ENCODE data around the gene TMEM222. TPM values are rescaled to one million over a fixed set of nuclear protein-coding genes. Genes with fewer than 3 reads are reported as not detected.
A peak's percentile ranks its signal among the peaks of the same experiment; 100 is the strongest.

The TMEM222 gene
- total RNA-seq, 1 experiment from 2014 or later: 28.7 TPM

DNA sequence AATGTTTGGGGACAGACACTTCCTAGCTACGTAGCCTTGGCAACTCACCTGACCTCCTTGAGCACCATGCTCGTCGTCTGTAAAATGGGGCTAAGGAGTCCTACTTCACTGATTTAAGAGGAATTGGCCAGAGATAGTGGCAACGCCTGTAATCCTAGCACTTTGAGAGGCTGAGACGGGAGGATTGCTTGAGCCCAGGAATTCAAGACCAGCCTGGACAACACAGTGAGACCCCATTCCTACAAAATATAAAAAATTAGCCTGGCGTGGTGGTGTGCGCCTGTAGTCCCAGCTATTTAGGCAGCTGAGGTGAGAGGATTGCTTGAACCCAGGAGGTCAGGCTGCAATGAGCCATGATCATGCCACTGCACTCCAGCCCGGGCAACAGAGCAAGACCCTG lies 24.4 kb downstream of the TMEM222 start:
- H3K36me3 Mint-ChIP-seq: peaks cover 9% of the 10 kb centered on the region; the same call in 1 of the 2 replicates
- ATAC-seq (no peak), DNase-seq (ENCODE audit: low spot score) (no peak)
- POLR2A ChIA-PET: no interaction called here
- no peak overlapping the region for H3K27ac Mint-ChIP-seq
- no peak overlapping the region for H3K4me3 Mint-ChIP-seq
- TF ChIP-seq ZNF263 (CRISPR knock-in tag; IDR thresholded peaks at IDR 0.05; ENCODE audit: low read depth) (no peak), MAX (CRISPR knock-in tag; IDR thresholded peaks at IDR 0.05) (no peak), ZNF671 (CRISPR knock-in tag; IDR thresholded peaks at IDR 0.05) (no peak), ZNF121 (CRISPR knock-in tag; IDR thresholded peaks at IDR 0.05) (peak; percentile 74; the same call in 1 of the 2 replicates), ESRRA (CRISPR knock-in tag; IDR thresholded peaks at IDR 0.05; ENCODE audit: borderline replicate concordance) (no peak), CREM (CRISPR knock-in tag; IDR thresholded peaks at IDR 0.05) (no peak)
- TF ChIP-seq, protein P1, sequence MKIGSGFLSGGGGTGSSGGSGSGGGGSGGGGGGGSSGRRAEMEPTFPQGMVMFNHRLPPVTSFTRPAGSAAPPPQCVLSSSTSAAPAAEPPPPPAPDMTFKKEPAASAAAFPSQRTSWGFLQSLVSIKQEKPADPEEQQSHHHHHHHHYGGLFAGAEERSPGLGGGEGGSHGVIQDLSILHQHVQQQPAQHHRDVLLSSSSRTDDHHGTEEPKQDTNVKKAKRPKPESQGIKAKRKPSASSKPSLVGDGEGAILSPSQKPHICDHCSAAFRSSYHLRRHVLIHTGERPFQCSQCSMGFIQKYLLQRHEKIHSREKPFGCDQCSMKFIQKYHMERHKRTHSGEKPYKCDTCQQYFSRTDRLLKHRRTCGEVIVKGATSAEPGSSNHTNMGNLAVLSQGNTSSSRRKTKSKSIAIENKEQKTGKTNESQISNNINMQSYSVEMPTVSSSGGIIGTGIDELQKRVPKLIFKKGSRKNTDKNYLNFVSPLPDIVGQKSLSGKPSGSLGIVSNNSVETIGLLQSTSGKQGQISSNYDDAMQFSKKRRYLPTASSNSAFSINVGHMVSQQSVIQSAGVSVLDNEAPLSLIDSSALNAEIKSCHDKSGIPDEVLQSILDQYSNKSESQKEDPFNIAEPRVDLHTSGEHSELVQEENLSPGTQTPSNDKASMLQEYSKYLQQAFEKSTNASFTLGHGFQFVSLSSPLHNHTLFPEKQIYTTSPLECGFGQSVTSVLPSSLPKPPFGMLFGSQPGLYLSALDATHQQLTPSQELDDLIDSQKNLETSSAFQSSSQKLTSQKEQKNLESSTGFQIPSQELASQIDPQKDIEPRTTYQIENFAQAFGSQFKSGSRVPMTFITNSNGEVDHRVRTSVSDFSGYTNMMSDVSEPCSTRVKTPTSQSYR (CRISPR knock-in tag; IDR thresholded peaks at IDR 0.05): no peak
- TF ChIP-seq, protein P2, sequence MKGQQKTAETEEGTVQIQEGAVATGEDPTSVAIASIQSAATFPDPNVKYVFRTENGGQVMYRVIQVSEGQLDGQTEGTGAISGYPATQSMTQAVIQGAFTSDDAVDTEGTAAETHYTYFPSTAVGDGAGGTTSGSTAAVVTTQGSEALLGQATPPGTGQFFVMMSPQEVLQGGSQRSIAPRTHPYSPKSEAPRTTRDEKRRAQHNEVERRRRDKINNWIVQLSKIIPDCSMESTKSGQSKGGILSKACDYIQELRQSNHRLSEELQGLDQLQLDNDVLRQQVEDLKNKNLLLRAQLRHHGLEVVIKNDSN (CRISPR knock-in tag; IDR thresholded peaks at IDR 0.05): no peak
- peaks cover 12% of the 10 kb centered on the region for H3K27me3 Mint-ChIP-seq (ENCODE audit: low read depth)
- CTCF ChIA-PET: interaction anchor here (1.0 to 3.3 kb wide), 3 partner anchors 11 to 50 kb away, joined by 4 to 13 read pairs (median 5); no protein-coding TSS in a partner anchor
- peaks cover 35% of the 10 kb centered on the region for H3K4me1 Mint-ChIP-seq
- no peaks in the 10 kb centered on the region for H3K9me3 Mint-ChIP-seq

DNA sequence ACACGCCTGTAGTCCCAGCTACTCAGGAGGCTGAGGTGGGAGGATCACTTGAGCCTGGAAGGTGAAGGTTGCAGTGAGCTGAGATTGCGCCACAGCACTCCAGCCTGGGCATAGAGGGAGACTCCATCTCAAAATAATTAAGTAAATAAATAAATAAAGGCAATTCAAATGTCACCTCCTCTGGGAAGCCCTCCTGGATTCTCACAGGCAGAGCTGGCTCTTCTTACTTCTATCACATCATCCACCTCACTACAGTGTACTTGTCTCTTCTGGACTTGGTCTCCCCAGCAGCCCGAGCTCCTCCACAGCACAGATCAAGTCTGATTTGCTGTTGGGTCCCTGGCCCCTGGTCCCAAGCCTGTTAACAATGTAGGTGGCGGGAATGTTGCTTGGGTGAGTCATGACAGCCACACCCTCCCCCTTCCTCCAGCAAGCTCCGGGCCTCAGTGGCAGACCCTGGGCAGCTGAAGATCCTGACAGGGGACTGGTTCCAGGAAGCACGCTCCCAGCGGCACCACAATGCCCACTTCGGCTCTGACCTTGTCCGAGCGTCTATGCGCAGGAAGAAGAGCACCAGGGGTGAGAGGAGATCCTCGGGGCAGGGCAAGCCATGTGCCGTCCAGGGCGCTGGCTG lies 25.1 kb downstream of the TMEM222 start:
- Mint-ChIP-seq H3K4me3 (no peak overlapping the region), H3K27ac (no peak overlapping the region), H3K9me3 (no peaks in the 10 kb centered on the region), H3K36me3 (peaks cover 9% of the 10 kb centered on the region; the same call in 1 of the 2 replicates), H3K4me1 (peaks cover 36% of the 10 kb centered on the region), H3K27me3 (ENCODE audit: low read depth) (peaks cover 12% of the 10 kb centered on the region)
- ATAC-seq: no peak
- ChIA-PET POLR2A (no interaction called here), CTCF (interaction anchor here (0.9 to 3.3 kb wide), 3 partner anchors 10 to 50 kb away, joined by 3 to 13 read pairs (median 5); no protein-coding TSS in a partner anchor)
- TF ChIP-seq MXD4 (CRISPR knock-in tag; IDR thresholded peaks at IDR 0.05; ENCODE audit: borderline replicate concordance) (no peak), ELF4 (CRISPR knock-in tag; IDR thresholded peaks at IDR 0.05; ENCODE audit: low read depth) (no peak), KAT7 (CRISPR knock-in tag; IDR thresholded peaks at IDR 0.05; ENCODE audit: borderline replicate concordance) (no peak), PRDM15 (CRISPR knock-in tag; IDR thresholded peaks at IDR 0.05) (no peak), CREB1 (CRISPR knock-in tag; IDR thresholded peaks at IDR 0.05) (no peak), GTF2I (CRISPR knock-in tag; conservative IDR thresholded peaks at IDR 0.05) (no peak), ZNF396 (CRISPR knock-in tag; IDR thresholded peaks at IDR 0.05; ENCODE audit: borderline replicate concordance) (no peak), TEAD1 (CRISPR knock-in tag; IDR thresholded peaks at IDR 0.05) (no peak), ESRRA (CRISPR knock-in tag; IDR thresholded peaks at IDR 0.05; ENCODE audit: borderline replicate concordance) (no peak), ZNF138 (CRISPR knock-in tag; conservative IDR thresholded peaks at IDR 0.05) (no peak), ZBTB21 (CRISPR knock-in tag; IDR thresholded peaks at IDR 0.05; ENCODE audit: borderline replicate concordance) (no peak), ZNF532 (CRISPR knock-in tag; IDR thresholded peaks at IDR 0.05; ENCODE audit: borderline replicate concordance) (no peak)
- DNase-seq (ENCODE audit: low spot score): no peak
